Endothelial cell of coronary artery (primary cell): ENCODE measurements around the gene IRAK4. TPM values are rescaled to one million over a fixed set of nuclear protein-coding genes. Genes with fewer than 3 reads are reported as not detected.

Source experiments
- total RNA-seq: library from RNA; depleted of rRNA; stranded (reverse); fragments of >200 nt; gene quantifications from 2 replicates; pipeline ENCODE4 v1.2.3, GENCODE V29; 2014

IRAK4 gene
- 13.5 and 16.3 TPM in 2 replicates for total RNA-seq

DNA sequence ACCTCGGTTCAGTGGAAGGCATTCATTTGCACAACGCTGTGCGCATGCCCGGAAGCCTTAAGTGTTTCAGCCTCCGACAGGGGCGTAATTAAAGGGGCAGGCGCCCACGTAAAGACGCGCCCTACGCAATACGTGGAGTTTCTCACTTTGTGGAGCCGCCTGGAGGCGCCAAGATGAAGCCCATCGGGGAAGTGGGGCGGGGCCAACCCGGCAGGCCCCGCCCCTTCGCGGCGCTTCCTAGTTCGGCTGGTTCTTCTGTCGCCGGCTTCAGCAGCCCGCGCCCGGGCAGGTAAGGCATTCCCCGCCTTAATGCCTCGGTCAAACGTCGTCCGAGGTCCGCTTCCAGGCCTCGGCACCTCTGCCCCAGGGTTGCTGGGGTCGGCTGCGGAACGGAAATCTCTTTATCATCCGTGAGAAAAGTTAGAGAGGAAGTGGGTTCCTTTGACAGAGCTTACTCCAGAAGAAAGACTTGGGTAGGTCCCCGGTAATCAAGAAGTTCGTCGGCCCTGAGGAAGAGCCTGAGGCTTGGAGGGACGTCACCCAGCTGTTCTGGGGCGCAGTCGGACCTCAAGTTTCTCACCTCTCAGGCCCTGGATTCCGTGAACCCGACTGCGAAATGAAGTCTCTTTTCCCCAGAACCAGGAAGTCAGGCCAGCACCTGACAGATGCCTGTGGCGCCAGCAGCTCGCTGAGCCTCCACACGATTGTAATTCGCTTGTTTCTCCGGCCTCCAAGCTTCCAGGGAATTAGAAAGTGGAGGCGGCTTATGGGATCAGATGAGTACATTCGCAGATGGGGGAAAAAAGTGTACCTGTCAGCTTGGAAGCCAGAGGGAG is at the start of gene IRAK4, which contains the start of gene PUS7L:
Gene IRAK4 (plus strand): TSS at position 224 of the 836 bp plus-strand sequence. CDS start 9,161 bp downstream, outside the sequence.
Gene PUS7L (minus strand): TSS at position 63 of the 836 bp plus-strand sequence. CDS start 3,545 bp downstream, outside the sequence.

DNA sequence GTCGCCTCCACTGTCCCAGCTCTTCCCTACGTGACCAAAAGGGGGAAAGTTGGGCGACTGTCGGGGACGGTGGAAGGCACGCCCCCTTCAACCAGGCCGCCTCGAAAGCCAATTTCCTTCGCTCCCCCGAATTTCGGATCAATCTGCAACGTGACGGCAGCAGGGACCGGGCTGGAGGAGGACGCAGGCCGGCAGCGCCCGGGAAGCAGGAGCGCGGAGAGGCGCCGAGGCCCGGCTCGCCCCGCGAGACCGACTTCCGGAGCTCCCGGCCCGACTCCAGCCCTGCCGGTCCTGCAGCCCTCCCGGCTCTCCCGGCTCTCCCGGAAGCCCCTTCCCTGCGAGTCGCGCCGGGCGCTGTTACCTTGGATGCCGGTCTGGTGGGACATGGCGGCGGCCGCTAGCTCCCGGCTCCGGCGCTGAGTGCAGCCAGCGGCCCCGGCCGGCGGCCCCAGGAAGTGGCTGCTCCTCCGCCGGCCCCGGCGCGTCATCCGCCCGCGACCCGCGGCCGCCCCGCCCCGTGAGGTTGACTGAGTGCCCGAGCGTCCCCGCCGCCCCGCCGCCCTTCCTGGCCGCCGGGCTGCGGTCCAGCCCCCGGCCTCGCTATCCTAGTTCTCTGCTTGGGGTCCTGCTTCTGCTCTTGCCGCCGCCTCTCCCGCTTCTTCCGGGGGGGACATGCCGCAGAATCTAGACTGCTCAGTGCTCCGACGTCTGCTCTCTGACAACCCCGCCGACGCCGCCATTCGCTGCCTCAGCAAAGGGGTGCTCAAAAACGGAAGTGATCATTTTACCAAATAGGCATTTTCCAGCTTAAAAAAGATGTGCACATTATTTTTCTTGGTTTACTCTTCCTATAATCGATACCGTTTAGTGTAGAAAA is 47.3 kb downstream of the IRAK4 start, which contains the start of gene TWF1:
Gene TWF1 (minus strand): TSS at position 458 of the 877 bp plus-strand sequence. CDS start 72 bp downstream, at position 386.

DNA sequence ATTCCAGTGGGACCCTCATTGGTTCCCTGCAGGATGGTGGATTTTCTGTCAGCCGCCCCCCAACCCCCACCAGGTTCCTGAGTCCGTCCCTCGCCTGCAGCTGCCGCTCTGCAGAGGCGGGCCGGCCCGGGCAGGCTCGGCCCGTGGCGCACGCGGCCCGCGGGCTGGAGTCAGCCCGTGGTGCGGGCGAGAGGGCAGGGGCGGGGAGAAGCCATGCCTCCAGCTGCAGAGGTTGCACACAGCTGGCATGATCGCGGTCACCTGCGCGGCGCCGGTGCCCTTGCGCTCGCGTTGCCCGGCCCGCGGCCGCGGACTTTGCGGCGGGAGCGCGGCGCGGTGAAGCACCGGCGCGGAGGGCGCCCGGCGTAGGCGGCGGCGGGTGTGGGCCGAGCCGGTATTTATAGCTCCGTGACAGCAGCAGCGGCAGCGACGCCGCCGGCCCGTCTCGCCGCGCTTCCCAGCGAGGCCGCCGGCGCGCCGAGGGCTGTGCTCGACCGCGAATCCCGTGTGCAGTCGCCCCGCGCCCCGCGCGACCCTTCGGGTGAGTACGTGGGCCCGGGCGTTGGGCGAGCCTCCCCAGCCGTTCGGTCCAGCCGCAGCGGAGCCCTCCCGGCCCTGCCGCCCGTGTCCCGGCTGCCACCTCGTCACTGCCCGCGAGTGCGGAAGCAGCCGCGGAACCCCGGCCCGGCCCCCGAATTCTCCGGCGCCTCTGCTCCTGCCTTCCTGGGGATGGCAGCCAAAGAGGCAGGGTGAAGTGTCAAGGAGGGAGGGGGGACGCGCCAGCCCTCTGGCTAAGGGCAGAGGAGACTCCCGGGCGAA is 77.1 kb downstream of the IRAK4 start, which contains the start of gene TMEM117:
Gene TMEM117 (plus strand): TSS at position 426 of the 819 bp plus-strand sequence.

Other genes starting within 250 kb of the IRAK4 start
- gene ADAMTS20, start 206.7 kb upstream of the IRAK4 start, total RNA-seq = not detected in 2 replicates
- gene PUS7L, start 161 bp upstream of the IRAK4 start, total RNA-seq = 13.3 and 16.6 TPM in 2 replicates
- gene TWF1, start 47.4 kb downstream of the IRAK4 start, total RNA-seq = 110 and 128 TPM in 2 replicates
- gene TMEM117, start 77.1 kb downstream of the IRAK4 start, total RNA-seq = 1.2 and 2.0 TPM in 2 replicates